Osteocyte (in vitro differentiated cells): ENCODE results near the gene PRXL2B. TPM values are rescaled to one million over a fixed set of nuclear protein-coding genes. Genes with fewer than 3 reads are reported as not detected.

Source experiments
- DNase-seq: peaks from one replicate; pipeline ENCODE4 v3.0.0; 2021; ENCODE audit warnings: mixed read lengths; ENCODE audit not compliant: unreplicated experiment; ENCODE audit errors: extremely low spot score
- H3K27ac Mint-ChIP-seq: one replicate; pipeline ENCODE4 v1.8.0; 2021; ENCODE audit warnings: mild to moderate bottlenecking, mixed read lengths; ENCODE audit not compliant: unreplicated experiment
- H3K27me3 Mint-ChIP-seq: one replicate; pipeline ENCODE4 v1.8.0; 2021; ENCODE audit warnings: mixed read lengths; ENCODE audit not compliant: unreplicated experiment
- H3K36me3 Mint-ChIP-seq: one replicate; pipeline ENCODE4 v1.8.0; 2021; ENCODE audit warnings: mixed read lengths; ENCODE audit not compliant: unreplicated experiment
- H3K4me1 Mint-ChIP-seq: one replicate; pipeline ENCODE4 v1.8.0; 2021; ENCODE audit warnings: mixed read lengths; ENCODE audit not compliant: unreplicated experiment
- H3K4me3 Mint-ChIP-seq: one replicate; pipeline ENCODE4 v1.8.0; 2021; ENCODE audit warnings: mild to moderate bottlenecking, moderate library complexity, mixed read lengths; ENCODE audit not compliant: unreplicated experiment
- H3K9me3 Mint-ChIP-seq: one replicate; pipeline ENCODE4 v1.8.0; 2021; ENCODE audit warnings: mixed read lengths; ENCODE audit not compliant: unreplicated experiment
- total RNA-seq: library from RNA; stranded (reverse); gene quantifications from 2 replicates; pipeline ENCODE4 v1.2.1, GENCODE V29; 2021
- TF ChIP-seq, protein P1 (sequence below): fragments of 200-600 bp; sonication (generic); IDR thresholded peaks from 2 replicates; pipeline ENCODE4 v1.5.0; 2021; ENCODE audit warnings: antibody characterized with exemption, mild to moderate bottlenecking, moderate library complexity

The PRXL2B gene
- total RNA-seq, 1 donor from 2014 or later, result 24.8 TPM

DNA sequence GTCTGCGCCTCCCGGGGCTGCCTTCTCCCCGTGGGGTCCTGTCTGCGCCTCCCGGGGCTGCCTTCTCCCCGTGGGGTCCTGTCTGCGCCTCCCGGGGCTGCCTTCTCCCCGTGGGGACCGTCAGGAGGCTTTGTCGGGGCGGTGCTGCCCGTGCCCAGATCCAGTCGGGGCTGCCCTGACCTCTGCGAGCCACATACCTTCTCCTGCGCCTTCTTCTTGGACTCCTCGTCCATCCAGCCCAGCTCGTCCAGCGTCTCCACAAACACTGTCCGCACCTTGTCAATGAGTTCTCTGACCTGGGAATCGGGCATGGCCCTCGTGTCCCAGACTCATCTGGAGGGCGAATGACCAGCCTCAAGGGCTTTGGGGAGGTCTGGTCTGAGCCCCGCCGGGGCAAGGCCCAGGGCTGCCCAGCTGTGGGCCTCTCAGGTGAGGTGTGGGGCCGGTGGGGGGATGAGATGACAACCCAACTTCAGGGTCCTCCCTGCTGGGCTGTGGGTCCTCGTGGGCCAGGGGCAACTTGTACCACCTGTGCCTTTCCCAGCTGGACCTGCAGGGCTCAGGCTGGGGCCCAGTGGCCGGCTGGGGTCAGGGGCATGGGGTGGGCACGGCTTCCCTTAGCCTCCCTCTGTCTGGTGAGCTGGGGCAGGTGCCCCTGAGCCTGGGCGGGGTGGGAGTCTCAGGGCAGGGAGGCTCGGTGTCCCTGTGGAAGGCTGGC is 9.4 kb downstream of the PRXL2B start:
- Mint-ChIP-seq H3K9me3 (peaks cover 3% of the 10 kb centered on the region), H3K36me3 (no peaks in the 10 kb centered on the region), H3K27me3 (peaks cover 8% of the 10 kb centered on the region), H3K4me3 (no peak overlapping the region), H3K4me1 (no peaks in the 10 kb centered on the region), H3K27ac (no peak overlapping the region)
- DNase-seq, result peak; percentile 83
- TF ChIP-seq, protein P1, sequence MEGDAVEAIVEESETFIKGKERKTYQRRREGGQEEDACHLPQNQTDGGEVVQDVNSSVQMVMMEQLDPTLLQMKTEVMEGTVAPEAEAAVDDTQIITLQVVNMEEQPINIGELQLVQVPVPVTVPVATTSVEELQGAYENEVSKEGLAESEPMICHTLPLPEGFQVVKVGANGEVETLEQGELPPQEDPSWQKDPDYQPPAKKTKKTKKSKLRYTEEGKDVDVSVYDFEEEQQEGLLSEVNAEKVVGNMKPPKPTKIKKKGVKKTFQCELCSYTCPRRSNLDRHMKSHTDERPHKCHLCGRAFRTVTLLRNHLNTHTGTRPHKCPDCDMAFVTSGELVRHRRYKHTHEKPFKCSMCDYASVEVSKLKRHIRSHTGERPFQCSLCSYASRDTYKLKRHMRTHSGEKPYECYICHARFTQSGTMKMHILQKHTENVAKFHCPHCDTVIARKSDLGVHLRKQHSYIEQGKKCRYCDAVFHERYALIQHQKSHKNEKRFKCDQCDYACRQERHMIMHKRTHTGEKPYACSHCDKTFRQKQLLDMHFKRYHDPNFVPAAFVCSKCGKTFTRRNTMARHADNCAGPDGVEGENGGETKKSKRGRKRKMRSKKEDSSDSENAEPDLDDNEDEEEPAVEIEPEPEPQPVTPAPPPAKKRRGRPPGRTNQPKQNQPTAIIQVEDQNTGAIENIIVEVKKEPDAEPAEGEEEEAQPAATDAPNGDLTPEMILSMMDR, result no peak

DNA sequence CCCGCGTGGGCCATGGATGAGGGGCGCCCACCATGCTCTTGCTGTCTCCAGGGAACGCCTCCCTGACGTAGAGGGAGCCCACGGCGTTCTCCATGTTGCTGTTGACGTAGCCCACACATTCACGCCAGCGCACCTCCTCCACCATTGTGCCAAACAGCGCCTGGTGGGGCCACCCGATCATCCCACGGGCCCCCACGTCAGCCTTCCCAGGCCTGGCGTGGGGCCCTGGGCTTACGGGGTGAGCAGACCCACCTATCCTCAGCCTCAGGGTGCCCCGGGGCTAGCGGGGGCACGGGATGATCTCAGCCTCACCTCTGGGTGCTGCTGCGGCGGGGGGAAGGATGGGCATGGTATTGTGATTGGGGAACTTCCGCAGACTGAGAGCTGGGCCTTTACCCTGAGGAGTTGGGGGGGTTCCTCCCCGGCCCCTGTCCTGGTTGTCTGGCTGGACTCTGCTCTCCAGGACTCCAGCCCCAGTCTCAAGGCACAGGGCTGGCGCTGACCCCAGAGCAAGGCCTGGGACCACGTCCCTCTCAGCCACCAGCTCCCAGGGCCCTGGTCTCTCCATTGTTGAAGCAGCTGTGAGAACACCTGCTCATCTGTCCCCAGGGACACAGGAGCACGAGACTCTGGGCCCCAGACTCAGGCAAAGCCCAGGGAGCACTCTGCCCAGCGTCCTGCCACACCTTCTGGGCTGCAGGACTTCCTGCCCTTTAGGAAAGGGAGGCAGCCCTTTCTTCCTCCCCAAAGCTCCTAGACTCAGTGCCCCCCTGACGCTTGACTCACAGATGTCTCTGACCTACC is 10.2 kb downstream of the PRXL2B start:
- Mint-ChIP-seq H3K27ac (no peak overlapping the region), H3K4me3 (no peak overlapping the region), H3K27me3 (peaks cover 15% of the 10 kb centered on the region), H3K4me1 (no peaks in the 10 kb centered on the region), H3K9me3 (peaks cover 3% of the 10 kb centered on the region), H3K36me3 (no peaks in the 10 kb centered on the region)
- TF ChIP-seq, protein P1, result no peak
- no peak for DNase-seq

DNA sequence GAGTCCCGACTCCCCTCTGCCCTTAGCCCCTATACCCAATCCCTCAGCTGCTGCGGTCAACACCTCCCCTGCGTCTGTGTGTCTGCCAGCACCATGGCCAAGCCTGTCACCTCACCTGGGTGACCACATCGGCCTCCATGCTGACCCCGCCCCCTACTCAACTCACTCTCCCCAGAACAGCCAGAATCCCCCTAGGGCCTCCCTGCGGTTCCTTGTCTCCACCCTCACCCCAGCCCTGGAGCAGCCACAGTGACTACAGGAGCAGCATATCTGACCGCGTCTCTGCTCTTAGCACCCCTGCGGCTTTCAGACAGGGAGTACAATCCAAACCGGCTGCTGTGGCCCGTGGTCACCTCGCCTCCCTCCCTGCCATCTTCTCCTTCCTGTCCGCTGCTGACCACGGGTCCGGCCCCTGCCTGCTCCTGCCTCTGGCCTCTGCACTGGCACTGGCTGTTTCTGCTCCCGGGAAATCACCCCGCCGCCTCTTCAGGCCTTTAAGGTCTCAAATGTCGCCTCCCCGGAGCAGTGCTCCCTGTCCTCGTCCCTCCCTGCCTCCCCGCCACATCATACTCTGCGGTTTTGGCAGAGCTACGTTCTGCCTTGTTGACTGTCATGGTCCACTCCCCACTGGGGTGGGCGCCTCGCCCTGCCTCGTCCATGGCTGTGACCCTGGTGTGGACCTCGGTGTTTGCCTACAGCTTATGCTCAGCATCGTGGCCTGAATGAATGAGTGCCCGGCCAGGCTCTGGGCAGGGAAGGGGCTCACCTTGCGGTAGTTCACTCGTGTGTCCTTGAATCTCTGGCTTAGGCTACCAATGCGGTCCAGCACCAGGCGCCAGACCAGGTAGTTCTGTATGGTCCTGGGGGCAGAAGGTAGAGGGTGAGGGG is 11.1 kb downstream of the PRXL2B start:
- no peak for DNase-seq
- Mint-ChIP-seq H3K9me3 (peaks cover 3% of the 10 kb centered on the region), H3K27me3 (peaks cover 22% of the 10 kb centered on the region), H3K36me3 (no peaks in the 10 kb centered on the region), H3K4me3 (no peak overlapping the region), H3K4me1 (no peaks in the 10 kb centered on the region), H3K27ac (no peak overlapping the region)
- TF ChIP-seq, protein P1, result no peak

DNA sequence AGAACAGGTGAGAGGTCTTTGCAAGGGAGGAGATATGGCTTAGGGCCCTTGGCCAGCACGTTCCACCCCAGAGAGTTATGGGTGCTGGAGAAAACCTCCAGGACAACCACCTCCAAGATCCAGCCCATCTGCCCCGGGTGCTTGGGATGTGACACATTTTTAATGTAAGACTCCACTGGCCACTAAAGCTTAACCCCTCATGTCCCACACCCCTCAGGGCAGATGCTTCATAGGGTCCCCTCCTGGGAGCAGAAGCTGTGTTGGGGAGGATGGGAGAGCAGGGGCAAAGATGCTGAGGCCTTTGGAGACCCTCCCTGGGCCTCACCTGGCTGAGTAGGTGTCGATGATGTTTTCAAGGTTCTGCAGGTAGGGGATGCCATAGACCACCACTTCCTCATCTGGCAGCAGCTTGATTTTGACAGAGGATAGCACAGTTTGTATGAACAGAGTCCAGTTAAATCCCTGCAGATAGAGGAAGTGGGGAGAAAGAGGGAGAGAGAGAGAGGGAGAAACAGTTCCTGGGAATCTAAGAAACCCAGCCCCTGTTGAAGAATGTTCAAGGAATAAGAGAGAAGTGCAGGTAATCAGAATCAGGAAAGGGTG is 11.9 kb downstream of the PRXL2B start:
- peaks cover 24% of the 10 kb centered on the region for H3K27me3 Mint-ChIP-seq
- H3K4me1 Mint-ChIP-seq, result no peaks in the 10 kb centered on the region
- TF ChIP-seq, protein P1, result no peak
- no peak overlapping the region for H3K4me3 Mint-ChIP-seq
- no peak overlapping the region for H3K27ac Mint-ChIP-seq
- peaks cover 3% of the 10 kb centered on the region for H3K9me3 Mint-ChIP-seq
- H3K36me3 Mint-ChIP-seq, result no peaks in the 10 kb centered on the region
- no peak for DNase-seq
